ENCODE data around the gene CHCHD3. TPM values are rescaled to one million over a fixed set of nuclear protein-coding genes. Genes with fewer than 3 reads are reported as not detected.

CHCHD3 gene
- total and polyA plus RNA-seq, 9 of the 15 experiments (the other 6 are each of a cell fraction or from before 2014, with no cell fraction given), result 66.2 to 279 (median 204) TPM

DNA sequence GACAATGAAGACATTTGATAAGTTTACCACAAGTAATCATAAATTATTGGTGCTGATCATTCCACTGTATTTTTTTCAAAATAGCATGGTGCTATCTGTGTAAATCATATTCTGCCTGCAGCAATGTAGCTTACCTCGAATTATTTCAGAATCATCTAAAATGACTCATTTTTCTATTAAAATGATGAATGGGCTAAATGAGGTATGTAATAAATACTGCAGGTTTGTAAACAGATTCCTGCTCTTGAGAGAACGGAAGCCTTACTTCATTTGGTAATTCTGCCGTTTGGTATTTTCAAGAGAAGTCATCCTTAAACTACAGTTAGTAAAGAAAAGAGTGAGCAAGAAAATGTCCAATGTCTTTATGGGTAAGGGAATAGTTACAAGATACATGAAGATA is 115.9 kb downstream of the CHCHD3 start (continued):
- TF ChIP-seq STAG1 (CRISPR knock-in tag; IDR thresholded peaks at IDR 0.05; ENCODE audit: borderline replicate concordance) (no peak), NR3C1 (CRISPR knock-in tag; IDR thresholded peaks at IDR 0.05) (no peak), ARID1B (IDR thresholded peaks at IDR 0.05) (no peak), PCBP1 (IDR thresholded peaks at IDR 0.05; ENCODE audit: low read depth, low read length, poor library complexity, severe bottlenecking) (no peak), FOXA3 (CRISPR knock-in tag; conservative IDR thresholded peaks at IDR 0.05 in 1 of 2, IDR thresholded peaks at IDR 0.05 in 1 of 2) (no peak)

DNA sequence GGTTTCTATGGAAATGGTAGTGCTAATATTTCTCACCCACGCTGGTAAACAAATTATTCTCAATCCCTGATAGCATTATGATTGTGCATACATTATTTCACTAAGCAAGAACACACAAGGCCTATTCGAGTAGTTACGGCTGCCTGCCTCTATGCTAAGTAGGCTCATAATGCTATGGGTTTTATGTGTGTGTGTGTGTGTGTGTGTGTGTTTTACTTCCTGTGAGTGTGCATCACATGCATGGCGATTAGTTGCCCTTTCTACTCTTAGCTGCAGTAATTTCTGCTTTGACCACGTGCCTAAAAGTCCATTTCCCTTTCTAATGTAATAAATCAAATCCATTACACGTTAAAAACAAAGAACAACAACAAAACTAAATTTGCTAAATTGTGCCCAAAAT is 117.0 kb downstream of the CHCHD3 start:
- DNase-seq (ENCODE audit: extremely low read depth in 1 of 4, low spot score in 3 of 4) (no peak), ATAC-seq (no peak), FAIRE-seq (no peak)
- H3K79me2 ChIP-seq (ENCODE audit: control insufficient read depth, insufficient read depth, low read length), result peaks cover 52% of the 10 kb centered on the region
- no peak overlapping the region for H2AFZ ChIP-seq (ENCODE audit: low read depth, low read length)
- WGBS (ENCODE audit: insufficient coverage, low coverage, missing lambda C conversion rate), result 81% methylated on average over 6 of the region's 6 CpGs
- H3K9me1 ChIP-seq (ENCODE audit: control insufficient read depth, insufficient read depth, low read length), result peaks cover 5% of the 10 kb centered on the region
- H3K9ac ChIP-seq (ENCODE audit: insufficient read depth in 1 of 2, low read depth in 2 of 2, low read length in 2 of 2), result no peak overlapping the region
- H3K27ac ChIP-seq (ENCODE audit: extremely low read depth, low read depth, low read length), result no peak overlapping the region
- H3K36me3 ChIP-seq (ENCODE audit: control insufficient read depth, insufficient read depth, low read length), result 0 out of 3 replicates have a peak, but pooled peaks cover 4% of the 10 kb centered on the region
- intact Hi-C loops (cut with micrococcal nuclease), result no loop called here
- H3K4me1 ChIP-seq (replicated peaks in 1 of 2; ENCODE audit: control insufficient read depth in 2 of 2, insufficient read depth in 2 of 2, low read length in 2 of 2), result no peaks in the 10 kb centered on the region
- TF ChIP-seq, protein P1, sequence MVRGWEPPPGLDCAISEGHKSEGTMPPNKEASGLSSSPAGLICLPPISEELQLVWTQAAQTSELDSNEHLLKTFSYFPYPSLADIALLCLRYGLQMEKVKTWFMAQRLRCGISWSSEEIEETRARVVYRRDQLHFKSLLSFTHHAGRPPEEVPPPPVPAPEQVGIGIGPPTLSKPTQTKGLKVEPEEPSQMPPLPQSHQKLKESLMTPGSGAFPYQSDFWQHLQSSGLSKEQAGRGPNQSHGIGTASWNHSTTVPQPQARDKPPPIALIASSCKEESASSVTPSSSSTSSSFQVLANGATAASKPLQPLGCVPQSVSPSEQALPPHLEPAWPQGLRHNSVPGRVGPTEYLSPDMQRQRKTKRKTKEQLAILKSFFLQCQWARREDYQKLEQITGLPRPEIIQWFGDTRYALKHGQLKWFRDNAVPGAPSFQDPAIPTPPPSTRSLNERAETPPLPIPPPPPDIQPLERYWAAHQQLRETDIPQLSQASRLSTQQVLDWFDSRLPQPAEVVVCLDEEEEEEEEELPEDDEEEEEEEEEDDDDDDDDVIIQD (CRISPR knock-in tag; IDR thresholded peaks at IDR 0.05), result no peak
- TF ChIP-seq GABPA (tag; conservative IDR thresholded peaks at IDR 0.05; ENCODE audit: low read depth) (no peak), ELF1 (tag; IDR thresholded peaks at IDR 0.05) (no peak), POLR3G (IDR thresholded peaks at IDR 0.05; ENCODE audit: extremely low read depth, insufficient read length, insufficient replicate concordance) (no peak), NCOA6 (IDR thresholded peaks at IDR 0.05) (no peak)
- TF ChIP-seq, protein P2, sequence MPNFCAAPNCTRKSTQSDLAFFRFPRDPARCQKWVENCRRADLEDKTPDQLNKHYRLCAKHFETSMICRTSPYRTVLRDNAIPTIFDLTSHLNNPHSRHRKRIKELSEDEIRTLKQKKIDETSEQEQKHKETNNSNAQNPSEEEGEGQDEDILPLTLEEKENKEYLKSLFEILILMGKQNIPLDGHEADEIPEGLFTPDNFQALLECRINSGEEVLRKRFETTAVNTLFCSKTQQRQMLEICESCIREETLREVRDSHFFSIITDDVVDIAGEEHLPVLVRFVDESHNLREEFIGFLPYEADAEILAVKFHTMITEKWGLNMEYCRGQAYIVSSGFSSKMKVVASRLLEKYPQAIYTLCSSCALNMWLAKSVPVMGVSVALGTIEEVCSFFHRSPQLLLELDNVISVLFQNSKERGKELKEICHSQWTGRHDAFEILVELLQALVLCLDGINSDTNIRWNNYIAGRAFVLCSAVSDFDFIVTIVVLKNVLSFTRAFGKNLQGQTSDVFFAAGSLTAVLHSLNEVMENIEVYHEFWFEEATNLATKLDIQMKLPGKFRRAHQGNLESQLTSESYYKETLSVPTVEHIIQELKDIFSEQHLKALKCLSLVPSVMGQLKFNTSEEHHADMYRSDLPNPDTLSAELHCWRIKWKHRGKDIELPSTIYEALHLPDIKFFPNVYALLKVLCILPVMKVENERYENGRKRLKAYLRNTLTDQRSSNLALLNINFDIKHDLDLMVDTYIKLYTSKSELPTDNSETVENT (CRISPR knock-in tag; IDR thresholded peaks at IDR 0.05), result no peak
- ChIA-PET POLR2A (no interaction called here), CTCF (ENCODE audit: low intra/inter-chr PET ratio) (no interaction called here)
- no TSS peak for BruUV-seq (replicated peaks)
- H3K4me2 ChIP-seq (ENCODE audit: insufficient read depth, low read length), result no peak overlapping the region
- H4K20me1 ChIP-seq (replicated peaks; ENCODE audit: control insufficient read depth, insufficient read depth, low read length), result peaks cover 14% of the 10 kb centered on the region; the same call in 1 of the 2 replicates
- no peaks in the 10 kb centered on the region for H3K9me3 ChIP-seq (replicated peaks; ENCODE audit: control insufficient read depth, insufficient read depth, low read depth, low read length)
- H3K4me3 ChIP-seq, result no peak overlapping the region
- in situ Hi-C loops (cut with MboI), result no loop called here
- no peaks in the 10 kb centered on the region for H3K27me3 ChIP-seq (ENCODE audit: control insufficient read depth in 2 of 2, insufficient read depth in 2 of 2, low read length in 2 of 2)

Data from K562 (cell line).